Mesenchymal stem cell (in vitro differentiated cells and primary cell): ENCODE data around the gene DOCK2. TPM values are rescaled to one million over a fixed set of nuclear protein-coding genes. Genes with fewer than 3 reads are reported as not detected.

Source experiments
- DNase-seq: peaks from one replicate; pipeline ENCODE4 v3.0.0-alpha.2; 2013
- H2AFZ ChIP-seq: one replicate; pipeline ENCODE4 v1.6.1; 2013; ENCODE audit warnings: low read depth, mild to moderate bottlenecking, control low read depth, inconsistent platforms, low read length, moderate library complexity
- H2AK5ac ChIP-seq: 2 replicates; pipeline ENCODE4 v1.6.1; 2013; ENCODE audit warnings: low read length, moderate library complexity, mild to moderate bottlenecking, inconsistent platforms; ENCODE audit not compliant: severe bottlenecking
- H2BK120ac ChIP-seq: one replicate; pipeline ENCODE4 v1.6.1; 2013; ENCODE audit warnings: low read depth, mild to moderate bottlenecking, inconsistent platforms, low read length, moderate library complexity
- H2BK12ac ChIP-seq, 2 experiments: one replicate each; pipeline ENCODE4 v1.6.1; 2013; ENCODE audit warnings: inconsistent platforms in 2 of 2, low read length in 2 of 2, mild to moderate bottlenecking in 2 of 2, moderate library complexity in 2 of 2, control low read depth in 1 of 2
- H2BK15ac ChIP-seq: one replicate; pipeline ENCODE4 v1.6.1; 2013; ENCODE audit warnings: mild to moderate bottlenecking, low read depth, inconsistent platforms; ENCODE audit not compliant: poor library complexity, severe bottlenecking
- H2BK5ac ChIP-seq: 2 replicates; pipeline ENCODE4 v1.6.1; 2013; ENCODE audit warnings: low read depth, mild to moderate bottlenecking, low read length, control low read depth, inconsistent platforms; ENCODE audit not compliant: poor library complexity, severe bottlenecking
- H3K14ac ChIP-seq, 2 experiments: one replicate each; pipeline ENCODE4 v1.6.1; 2013; ENCODE audit warnings: inconsistent platforms in 2 of 2, low read length in 2 of 2, control low read depth in 1 of 2, mild to moderate bottlenecking in 1 of 2, moderate library complexity in 1 of 2
- H3K18ac ChIP-seq, 2 experiments: one replicate each; pipeline ENCODE4 v1.6.1; 2013; ENCODE audit warnings: inconsistent platforms in 2 of 2, low read length in 2 of 2, control low read depth in 1 of 2, low read depth in 1 of 2, mild to moderate bottlenecking in 1 of 2
- H3K23ac ChIP-seq, 2 experiments: one replicate each; pipeline ENCODE4 v1.6.1; 2013; ENCODE audit warnings: inconsistent platforms in 2 of 2, low read length in 2 of 2, mild to moderate bottlenecking in 2 of 2, moderate library complexity in 2 of 2, control low read depth in 1 of 2
- H3K27ac ChIP-seq: 2 replicates; pipeline ENCODE4 v1.5.1; 2013; ENCODE audit warnings: mild to moderate bottlenecking, moderate library complexity, low read length, control low read depth, inconsistent platforms; ENCODE audit not compliant: poor library complexity, severe bottlenecking
- H3K27me3 ChIP-seq, 2 experiments: 2 replicates each; pipeline versions ENCODE4 v1.6.1 to v1.7.0; 2013; ENCODE audit warnings: low read length in 2 of 2, mild to moderate bottlenecking in 2 of 2, moderate library complexity in 2 of 2, control low read depth in 1 of 2, inconsistent platforms in 1 of 2; ENCODE audit not compliant: control insufficient read depth in 1 of 2, insufficient read depth in 1 of 2
- H3K36me3 ChIP-seq, 2 experiments: 2 replicates each; pipeline versions ENCODE4 v1.6.1 to v1.7.0; 2013; ENCODE audit warnings: low read length in 2 of 2, control low read depth in 1 of 2, inconsistent platforms in 1 of 2, low read depth in 1 of 2, mild to moderate bottlenecking in 1 of 2; ENCODE audit not compliant: insufficient read depth in 2 of 2, control insufficient read depth in 1 of 2
- H3K4ac ChIP-seq, 2 experiments: one replicate each; pipeline ENCODE4 v1.6.1; 2013; ENCODE audit warnings: inconsistent platforms in 2 of 2, low read length in 2 of 2, mild to moderate bottlenecking in 2 of 2, moderate library complexity in 2 of 2, control low read depth in 1 of 2, low read depth in 1 of 2
- H3K4me1 ChIP-seq: 2 replicates; pipeline ENCODE4 v1.6.1; 2013; ENCODE audit warnings: low read depth, low read length, control low read depth; ENCODE audit not compliant: control insufficient read depth, insufficient read depth
- H3K4me2 ChIP-seq: 2 replicates; pipeline ENCODE4 v1.6.1; 2013; ENCODE audit warnings: low read length, mild to moderate bottlenecking, inconsistent platforms; ENCODE audit not compliant: poor library complexity, severe bottlenecking
- H3K4me3 ChIP-seq, 2 experiments: 2 replicates each; pipeline versions ENCODE4 v1.5.1 to v1.7.0; 2013; ENCODE audit warnings: low read length in 2 of 2, mild to moderate bottlenecking in 2 of 2, control low read depth in 1 of 2, low read depth in 1 of 2; ENCODE audit not compliant: insufficient read depth in 1 of 2
- H3K79me1 ChIP-seq: replicated peaks from 2 replicates; pipeline ENCODE4 v1.6.1; 2013; ENCODE audit warnings: mild to moderate bottlenecking, control low read depth, low read length, inconsistent platforms; ENCODE audit not compliant: poor library complexity, severe bottlenecking
- H3K9ac ChIP-seq: 2 replicates; pipeline ENCODE4 v1.7.0; 2013; ENCODE audit warnings: mild to moderate bottlenecking, low read length, moderate library complexity
- H3K9me3 ChIP-seq: 2 replicates; pipeline ENCODE4 v1.7.0; 2013; ENCODE audit warnings: mild to moderate bottlenecking, low read length; ENCODE audit not compliant: control insufficient read depth
- H4K8ac ChIP-seq: one replicate; pipeline ENCODE4 v1.6.1; 2013; ENCODE audit warnings: inconsistent platforms, mild to moderate bottlenecking, low read length, moderate library complexity
- H4K91ac ChIP-seq: one replicate; pipeline ENCODE4 v1.6.1; 2013; ENCODE audit warnings: mild to moderate bottlenecking, low read length, inconsistent platforms
- WGBS: methylation state at CpG from one replicate; pipeline ENCODE4 v1.1.7; 2013; ENCODE audit warnings: mixed read lengths; 5-methylcytosine and 5-hydroxymethylcytosine counted together
- polyA plus RNA-seq, 2 experiments: library from polyadenylated mRNA; stranded (reverse); fragments of 200-250 nt; gene quantifications; one replicate each; pipeline ENCODE4 v1.2.3, GENCODE V29; 2013

The DOCK2 gene
- 1.5 TPM for polyA plus RNA-seq (2013, experiment 1 of 2)
- polyA plus RNA-seq (2013, experiment 2 of 2): 1.2 TPM

DNA sequence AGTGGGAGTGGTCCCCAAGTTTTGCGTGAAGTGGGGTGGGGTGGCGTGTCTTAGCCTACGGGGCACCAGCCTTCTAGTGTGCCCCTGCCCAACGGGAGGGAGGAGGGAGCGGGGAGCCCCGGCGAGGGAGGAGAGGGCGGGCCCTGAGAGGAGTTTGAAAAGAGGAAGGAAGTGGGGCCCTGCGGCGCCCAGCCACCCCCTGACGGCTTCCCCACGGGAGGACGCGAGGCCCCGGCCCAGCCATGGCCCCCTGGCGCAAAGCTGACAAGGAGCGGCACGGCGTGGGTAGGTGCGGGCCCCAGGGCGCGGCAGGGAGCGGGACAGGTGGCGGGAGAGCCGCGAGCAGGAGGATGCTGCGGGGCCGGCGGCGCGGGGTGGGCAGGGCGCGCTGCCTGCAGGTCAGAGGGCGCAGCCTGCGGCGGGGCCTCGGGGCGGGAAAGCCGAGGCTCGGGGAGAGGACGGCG is at the start of gene DOCK2:
DOCK2 (plus strand) TSS at position 191 of the 464 bp plus-strand sequence; CDS start at position 243, 52 bp downstream.
- Histone ChIP-seq H3K4me1 (peaks cover 9% of the 10 kb centered on the region), H3K27ac (no peak within 1 kb of the TSS), H3K14ac (peak within 1 kb of the TSS in 1 of 2 experiments; percentile 61), H2BK120ac (no peak within 1 kb of the TSS), H3K9me3 (peaks cover 14% of the 10 kb centered on the region), H3K4ac (peak within 1 kb of the TSS; percentile 46 to 74), H3K23ac (peak within 1 kb of the TSS in 1 of 2 experiments; percentile 85), H3K4me2 (peak within 1 kb of the TSS; percentile 75), H3K9ac (peak within 1 kb of the TSS; percentile 37), H4K91ac (peak within 1 kb of the TSS; percentile 75), H3K27me3 (no peaks in the 10 kb centered on the region), H2BK12ac (peak within 1 kb of the TSS; percentile 11 to 93), H4K8ac (peak within 1 kb of the TSS; percentile 83), H2AFZ (peak within 1 kb of the TSS; percentile 85), H3K18ac (peak within 1 kb of the TSS; percentile 64 to 85), H3K4me3 (peak within 1 kb of the TSS; percentile 62 to 70), H3K36me3 (no peaks in the 10 kb centered on the region), H2AK5ac (no peak within 1 kb of the TSS), H3K79me1 (no peaks in the 10 kb centered on the region), H2BK15ac (no peak within 1 kb of the TSS), H2BK5ac (no peak within 1 kb of the TSS)
- DNase-seq: no peak
- 2% methylated on average over 36 of the region's 42 CpGs for WGBS

- no peak overlapping the region for H2BK12ac ChIP-seq
- no peak for DNase-seq
Measured at GRCh38 chr5:169590602-169591001, 46.5 kb upstream of the DOCK2 start.

GRCh38 chr5:169591636-169592035 is 45.4 kb upstream of the DOCK2 start:
- DNase-seq: peak; percentile 47
- Histone ChIP-seq H3K18ac (no peak overlapping the region), H3K23ac (no peak overlapping the region), H3K14ac (no peak overlapping the region), H3K4ac (no peak overlapping the region), H4K8ac (no peak overlapping the region), H3K36me3 (peaks cover 5 to 82% of the 10 kb centered on the region in 2 experiments), H3K27me3 (no peaks in the 10 kb centered on the region), H2BK15ac (no peak overlapping the region), H2BK5ac (no peak overlapping the region), H3K4me1 (no peaks in the 10 kb centered on the region), H2AFZ (no peak overlapping the region), H3K4me3 (no peak overlapping the region), H3K9ac (no peak overlapping the region), H3K9me3 (no peaks in the 10 kb centered on the region), H2BK120ac (no peak overlapping the region), H4K91ac (no peak overlapping the region), H2AK5ac (no peak overlapping the region), H3K4me2 (no peak overlapping the region), H2BK12ac (no peak overlapping the region), H3K27ac (no peak overlapping the region), H3K79me1 (peaks cover 14% of the 10 kb centered on the region)
- 65% methylated on average over 1 of the region's 1 CpG for WGBS

More at GRCh38 chr5:169590602-169591001, 46.5 kb upstream of the DOCK2 start:
- no peak overlapping the region for H4K8ac ChIP-seq
- H2AK5ac ChIP-seq: no peak overlapping the region
- H3K9me3 ChIP-seq: no peaks in the 10 kb centered on the region
- H3K4me2 ChIP-seq: no peak overlapping the region
- no peak overlapping the region for H3K23ac ChIP-seq
- H3K18ac ChIP-seq: no peak overlapping the region
- no peak overlapping the region for H2AFZ ChIP-seq
- peaks cover 5 to 72% of the 10 kb centered on the region in 2 experiments for H3K36me3 ChIP-seq
- 96% methylated on average over 3 of the region's 3 CpGs for WGBS
- H3K4me1 ChIP-seq: no peaks in the 10 kb centered on the region
- no peak overlapping the region for H4K91ac ChIP-seq
- no peak overlapping the region for H3K27ac ChIP-seq
- no peak overlapping the region for H3K4me3 ChIP-seq
- H3K9ac ChIP-seq: no peak overlapping the region
- no peak overlapping the region for H2BK120ac ChIP-seq
- H3K14ac ChIP-seq: no peak overlapping the region
- no peak overlapping the region for H2BK15ac ChIP-seq
- H3K79me1 ChIP-seq: peaks cover 14% of the 10 kb centered on the region
- H3K27me3 ChIP-seq: no peaks in the 10 kb centered on the region
- H2BK5ac ChIP-seq: no peak overlapping the region
- H3K4ac ChIP-seq: no peak overlapping the region

DNA sequence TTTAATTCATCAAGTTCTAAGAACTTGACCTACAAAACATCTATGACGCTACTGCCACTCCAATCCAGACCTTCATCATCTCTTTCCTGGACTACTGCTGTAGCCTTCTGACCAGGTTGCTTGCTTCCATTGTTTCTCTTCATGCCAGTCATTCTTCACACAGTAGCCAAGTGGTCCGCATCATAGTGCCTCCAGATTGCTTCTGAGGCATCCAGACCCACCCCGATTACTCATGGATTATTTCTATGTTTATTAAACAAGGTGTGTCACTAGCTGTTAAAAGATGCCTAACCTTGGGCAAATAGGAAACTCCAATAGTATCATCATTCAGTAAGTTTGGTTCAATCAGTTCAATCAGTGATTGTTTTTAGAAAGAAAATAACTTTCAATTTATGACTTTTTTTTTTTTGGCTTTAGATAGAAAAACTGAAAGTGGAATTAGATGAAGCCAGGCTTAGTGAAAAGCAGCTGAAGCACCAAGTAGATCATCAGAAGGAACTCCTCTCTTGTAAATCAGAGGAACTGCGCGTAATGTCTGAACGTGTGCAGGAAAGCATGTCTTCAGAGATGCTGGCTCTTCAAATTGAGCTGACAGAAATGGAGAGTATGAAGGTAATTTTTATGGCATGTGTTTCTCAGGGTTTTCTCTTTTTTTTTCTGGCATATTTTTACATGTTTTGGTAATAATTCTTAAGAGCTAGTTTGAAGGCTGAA is 44.0 kb upstream of the DOCK2 start:
- Histone ChIP-seq H2AK5ac (no peak overlapping the region), H3K27me3 (no peaks in the 10 kb centered on the region), H2BK5ac (no peak overlapping the region), H2BK15ac (no peak overlapping the region), H3K4me1 (no peaks in the 10 kb centered on the region), H3K4me3 (no peak overlapping the region), H3K36me3 (peaks cover 5 to 97% of the 10 kb centered on the region in 2 experiments), H3K23ac (no peak overlapping the region), H3K4ac (no peak overlapping the region), H2BK12ac (no peak overlapping the region), H3K27ac (no peak overlapping the region), H3K18ac (no peak overlapping the region), H3K79me1 (peaks cover 14% of the 10 kb centered on the region), H3K9me3 (no peaks in the 10 kb centered on the region), H3K4me2 (no peak overlapping the region), H3K9ac (no peak overlapping the region), H2AFZ (no peak overlapping the region), H4K91ac (no peak overlapping the region), H2BK120ac (no peak overlapping the region), H4K8ac (no peak overlapping the region), H3K14ac (no peak overlapping the region)
- WGBS: over 99% methylated on average over 5 of the region's 6 CpGs
- no peak for DNase-seq
